GM23338 (cell line): Measurements from ENCODE around the gene TLNRD1.

Experiments used
- CREB1 ChIP-seq: fragments of 250-450 bp; sonication (Bioruptor Pico); IDR thresholded peaks from 2 replicates; pipeline ENCODE4 v1.5.0; 2020; ENCODE audit warnings: low read depth, mild to moderate bottlenecking, moderate library complexity
- CTCF ChIP-seq, 2 experiments: fragments of 200-600 bp in 1 of 2; sonication (generic) in 1 of 2; conservative IDR thresholded peaks; 2 replicates each; pipeline versions ENCODE4 v1.5.1 to v1.6.1; 2016 to 2017; ENCODE audit warnings: antibody characterized with exemption in 2 of 2, low read depth in 2 of 2, mild to moderate bottlenecking in 2 of 2, moderate library complexity in 1 of 2
- EZH2 ChIP-seq: fragments of 200-600 bp; sonication (generic); IDR thresholded peaks from one replicate; pipeline ENCODE4 v1.8.0; 2017; ENCODE audit warnings: antibody characterized with exemption, mild to moderate bottlenecking, low read depth; ENCODE audit not compliant: unreplicated experiment
- POLR2AphosphoS5 ChIP-seq: IDR thresholded peaks from 2 replicates; pipeline ENCODE4 v1.6.1; 2016; ENCODE audit warnings: antibody characterized with exemption, low read depth
- STAT1 ChIP-seq: IDR thresholded peaks from one replicate; pipeline ENCODE4 v1.6.1; 2016; ENCODE audit warnings: antibody characterized with exemption; ENCODE audit not compliant: unreplicated experiment
- ZNF114 ChIP-seq: fragments of 250-450 bp; sonication (Bioruptor Pico); IDR thresholded peaks from 2 replicates; pipeline ENCODE4 v1.5.0; 2020; ENCODE audit warnings: mild to moderate bottlenecking, moderate library complexity
- TF ChIP-seq, protein P1 (sequence below): IDR thresholded peaks from one replicate; pipeline ENCODE4 v1.6.1; 2018; ENCODE audit warnings: antibody characterized with exemption; ENCODE audit not compliant: unreplicated experiment

GRCh38 chr15:80989081-80989517, 11.6 kb upstream of the TLNRD1 start:
- TF ChIP-seq CTCF (conservative IDR thresholded peaks at IDR 0.05; ENCODE audit: low read depth in 2 of 2) (no peak), POLR2AphosphoS5 (no peak), EZH2 (no peak), CREB1 (no peak), STAT1 (no peak), ZNF114 (CRISPR knock-in tag) (no peak)
- TF ChIP-seq, protein P1, sequence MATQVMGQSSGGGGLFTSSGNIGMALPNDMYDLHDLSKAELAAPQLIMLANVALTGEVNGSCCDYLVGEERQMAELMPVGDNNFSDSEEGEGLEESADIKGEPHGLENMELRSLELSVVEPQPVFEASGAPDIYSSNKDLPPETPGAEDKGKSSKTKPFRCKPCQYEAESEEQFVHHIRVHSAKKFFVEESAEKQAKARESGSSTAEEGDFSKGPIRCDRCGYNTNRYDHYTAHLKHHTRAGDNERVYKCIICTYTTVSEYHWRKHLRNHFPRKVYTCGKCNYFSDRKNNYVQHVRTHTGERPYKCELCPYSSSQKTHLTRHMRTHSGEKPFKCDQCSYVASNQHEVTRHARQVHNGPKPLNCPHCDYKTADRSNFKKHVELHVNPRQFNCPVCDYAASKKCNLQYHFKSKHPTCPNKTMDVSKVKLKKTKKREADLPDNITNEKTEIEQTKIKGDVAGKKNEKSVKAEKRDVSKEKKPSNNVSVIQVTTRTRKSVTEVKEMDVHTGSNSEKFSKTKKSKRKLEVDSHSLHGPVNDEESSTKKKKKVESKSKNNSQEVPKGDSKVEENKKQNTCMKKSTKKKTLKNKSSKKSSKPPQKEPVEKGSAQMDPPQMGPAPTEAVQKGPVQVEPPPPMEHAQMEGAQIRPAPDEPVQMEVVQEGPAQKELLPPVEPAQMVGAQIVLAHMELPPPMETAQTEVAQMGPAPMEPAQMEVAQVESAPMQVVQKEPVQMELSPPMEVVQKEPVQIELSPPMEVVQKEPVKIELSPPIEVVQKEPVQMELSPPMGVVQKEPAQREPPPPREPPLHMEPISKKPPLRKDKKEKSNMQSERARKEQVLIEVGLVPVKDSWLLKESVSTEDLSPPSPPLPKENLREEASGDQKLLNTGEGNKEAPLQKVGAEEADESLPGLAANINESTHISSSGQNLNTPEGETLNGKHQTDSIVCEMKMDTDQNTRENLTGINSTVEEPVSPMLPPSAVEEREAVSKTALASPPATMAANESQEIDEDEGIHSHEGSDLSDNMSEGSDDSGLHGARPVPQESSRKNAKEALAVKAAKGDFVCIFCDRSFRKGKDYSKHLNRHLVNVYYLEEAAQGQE = no peak
